ENCODE results near the gene ACP5. TPM values are rescaled to one million over a fixed set of nuclear protein-coding genes. Genes with fewer than 3 reads are reported as not detected.

Gene ACP5
- polyA plus RNA-seq, 1 experiment, result 3.0 TPM

DNA sequence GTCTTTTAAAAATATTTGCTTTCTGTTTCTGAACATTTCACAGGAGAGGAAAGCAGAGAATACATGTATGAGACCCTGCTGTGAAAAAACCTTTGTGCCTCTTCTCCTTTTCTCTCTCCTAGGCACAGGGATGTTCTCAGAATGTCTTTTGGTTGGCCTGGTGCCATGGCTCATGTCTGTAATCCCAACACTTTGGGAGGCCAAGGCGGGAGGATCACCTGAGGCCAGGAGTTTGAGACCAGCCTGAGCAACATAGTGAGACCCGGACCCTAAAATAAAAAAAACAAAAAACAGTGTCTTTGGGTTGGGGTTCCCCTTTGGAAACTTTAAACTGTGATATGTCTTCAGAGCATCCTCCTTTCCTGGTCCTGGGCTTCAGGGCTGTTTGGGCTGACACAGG is 21.3 kb upstream of the ACP5 start:
- TF ChIP-seq, protein P1, sequence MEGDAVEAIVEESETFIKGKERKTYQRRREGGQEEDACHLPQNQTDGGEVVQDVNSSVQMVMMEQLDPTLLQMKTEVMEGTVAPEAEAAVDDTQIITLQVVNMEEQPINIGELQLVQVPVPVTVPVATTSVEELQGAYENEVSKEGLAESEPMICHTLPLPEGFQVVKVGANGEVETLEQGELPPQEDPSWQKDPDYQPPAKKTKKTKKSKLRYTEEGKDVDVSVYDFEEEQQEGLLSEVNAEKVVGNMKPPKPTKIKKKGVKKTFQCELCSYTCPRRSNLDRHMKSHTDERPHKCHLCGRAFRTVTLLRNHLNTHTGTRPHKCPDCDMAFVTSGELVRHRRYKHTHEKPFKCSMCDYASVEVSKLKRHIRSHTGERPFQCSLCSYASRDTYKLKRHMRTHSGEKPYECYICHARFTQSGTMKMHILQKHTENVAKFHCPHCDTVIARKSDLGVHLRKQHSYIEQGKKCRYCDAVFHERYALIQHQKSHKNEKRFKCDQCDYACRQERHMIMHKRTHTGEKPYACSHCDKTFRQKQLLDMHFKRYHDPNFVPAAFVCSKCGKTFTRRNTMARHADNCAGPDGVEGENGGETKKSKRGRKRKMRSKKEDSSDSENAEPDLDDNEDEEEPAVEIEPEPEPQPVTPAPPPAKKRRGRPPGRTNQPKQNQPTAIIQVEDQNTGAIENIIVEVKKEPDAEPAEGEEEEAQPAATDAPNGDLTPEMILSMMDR (IDR thresholded peaks at IDR 0.05; ENCODE audit: low read depth, low read length), result no peak
- no peaks in the 10 kb centered on the region; the same call in 1 of the 2 replicates for H3K9me3 ChIP-seq (ENCODE audit: control insufficient read depth, insufficient read depth, low read length)
- H3K27me3 ChIP-seq (ENCODE audit: control insufficient read depth, insufficient read depth, low read length), result no peaks in the 10 kb centered on the region
- POLR2A ChIA-PET, result no interaction called here
- no peak overlapping the region for H3K27ac ChIP-seq (ENCODE audit: low read depth, low read length)
- CTCF ChIA-PET, result interaction anchor here (0.5 kb wide), 1 partner anchor 40 kb away, joined by 3 read pairs; no protein-coding TSS in a partner anchor
- DNase-seq (ENCODE audit: low read depth, low spot score), result no peak
- H3K4me3 ChIP-seq (ENCODE audit: low read depth, low read length), result peak overlapping the region; percentile 87

DNA sequence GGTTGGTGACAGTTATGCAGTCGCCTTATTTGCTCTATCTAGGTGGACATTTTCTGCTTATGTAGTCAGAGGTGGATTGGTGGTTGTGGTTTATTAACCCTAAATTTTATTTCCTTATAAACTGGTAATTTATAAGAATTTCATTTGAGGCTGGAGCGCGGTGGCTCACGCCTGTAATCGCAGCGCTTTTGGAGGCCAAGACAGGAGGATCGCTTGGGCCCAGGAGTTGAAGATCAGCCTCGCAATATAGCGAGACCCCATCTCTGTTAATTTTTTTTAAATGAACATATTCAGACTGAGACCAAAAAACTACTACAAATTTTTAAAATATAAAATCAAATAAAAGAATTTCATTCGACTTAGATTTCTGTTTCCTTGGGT is 20.6 kb upstream of the ACP5 start:
- TF ChIP-seq, protein P1 (IDR thresholded peaks at IDR 0.05; ENCODE audit: low read depth, low read length), result no peak
- no peaks in the 10 kb centered on the region; the same call in 1 of the 2 replicates for H3K9me3 ChIP-seq (ENCODE audit: control insufficient read depth, insufficient read depth, low read length)
- no peaks in the 10 kb centered on the region for H3K27me3 ChIP-seq (ENCODE audit: control insufficient read depth, insufficient read depth, low read length)
- POLR2A ChIA-PET, result no interaction called here
- no peak for DNase-seq (ENCODE audit: low read depth, low spot score)
- CTCF ChIA-PET, result interaction anchor here (0.6 to 1.4 kb wide), 2 partner anchors 10 to 171 kb away, joined by 3 to 4 read pairs; no protein-coding TSS in a partner anchor
- H3K4me3 ChIP-seq (ENCODE audit: low read depth, low read length), result peak overlapping the region; percentile 87
- H3K27ac ChIP-seq (ENCODE audit: low read depth, low read length), result peak overlapping the region; percentile 88

DNA sequence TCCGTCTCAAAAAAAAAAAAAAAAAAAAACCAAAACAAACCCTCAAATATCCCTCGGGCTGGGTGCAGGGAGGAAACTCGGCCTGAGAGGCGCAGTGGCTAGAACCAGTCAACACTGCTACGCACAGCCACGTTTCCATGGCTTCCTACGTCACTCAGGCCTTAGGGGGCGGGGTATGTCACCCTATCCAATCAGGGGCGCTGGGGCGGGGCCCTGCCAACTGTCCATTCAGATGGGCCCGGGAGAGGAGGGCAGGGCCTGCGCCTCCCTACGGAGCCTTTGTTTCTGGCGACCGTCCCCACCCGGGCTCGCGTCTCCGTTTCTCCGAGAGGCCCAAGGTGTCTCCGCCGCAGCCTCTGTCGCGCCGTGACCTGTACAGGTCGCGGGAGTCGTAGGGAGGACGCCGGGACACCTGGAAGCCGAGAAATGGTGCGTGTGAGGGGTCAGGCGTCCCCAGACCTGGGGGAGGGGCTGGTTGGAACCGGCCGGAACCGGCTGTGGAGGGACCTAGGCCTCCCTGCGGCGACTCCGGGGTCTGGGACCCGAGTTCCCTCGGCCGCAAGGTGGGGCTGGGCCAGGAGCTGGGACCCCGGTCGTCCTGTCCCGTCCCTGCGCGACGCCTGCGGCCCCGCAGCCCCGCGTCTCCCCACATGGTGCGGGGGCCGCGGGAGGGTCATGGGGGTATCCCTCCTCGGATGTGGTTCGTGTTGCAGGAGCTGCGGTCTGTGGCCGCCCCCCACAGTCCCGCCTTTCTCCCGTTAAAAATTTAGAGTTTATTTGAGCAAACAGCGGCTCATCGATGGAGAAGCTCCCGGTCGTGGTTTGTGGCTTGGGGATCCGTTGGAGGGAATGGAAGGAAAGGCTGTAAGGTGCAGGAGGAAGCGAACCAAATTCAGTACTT is 20.0 kb upstream of the ACP5 start, which contains the start of gene ZNF627:
ZNF627 (plus strand) TSS at position 282 of the 901 bp plus-strand sequence; CDS start at position 427, 145 bp downstream.
- H3K4me3 ChIP-seq (ENCODE audit: low read depth, low read length), result peak within 1 kb of the TSS; percentile 87
- TF ChIP-seq, protein P1 (IDR thresholded peaks at IDR 0.05; ENCODE audit: low read depth, low read length), result 0 out of 2 replicates have a peak, but pooled peaks have one; percentile 11
- no peaks in the 10 kb centered on the region; the same call in 1 of the 2 replicates for H3K9me3 ChIP-seq (ENCODE audit: control insufficient read depth, insufficient read depth, low read length)
- no peaks in the 10 kb centered on the region for H3K27me3 ChIP-seq (ENCODE audit: control insufficient read depth, insufficient read depth, low read length)
- CTCF ChIA-PET, result interaction anchor here (0.6 to 1.4 kb wide), 4 partner anchors 9 to 172 kb away, joined by 3 to 5 read pairs (median 4); no protein-coding TSS in a partner anchor
- H3K27ac ChIP-seq (ENCODE audit: low read depth, low read length), result peak within 1 kb of the TSS; percentile 88
- POLR2A ChIA-PET, result interaction anchor here (0.7 kb wide), 4 partner anchors 46 to 666 kb away, joined by 4 to 16 read pairs (median 8); no protein-coding TSS in a partner anchor
- DNase-seq (ENCODE audit: low read depth, low spot score), result peak; percentile 90

DNA sequence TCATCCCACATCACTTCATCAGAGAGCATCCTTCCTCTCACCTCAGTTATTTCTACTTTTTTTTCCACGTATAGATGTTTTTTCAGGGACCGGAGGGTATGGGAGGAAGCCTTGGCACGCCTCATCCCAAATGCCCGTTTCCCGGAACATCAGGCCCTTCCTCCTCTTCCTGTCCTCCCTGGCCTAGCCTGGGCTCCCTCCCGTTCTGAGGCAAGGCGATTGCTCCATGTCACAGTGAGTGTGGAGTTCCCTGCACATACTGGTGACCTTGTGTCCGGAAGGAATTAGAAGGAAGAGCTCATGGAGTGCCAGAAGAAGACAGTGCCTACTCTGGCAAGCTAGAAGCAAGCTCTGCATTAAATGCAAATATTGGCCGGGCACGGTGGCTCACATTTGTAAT is 18.7 kb upstream of the ACP5 start:
- no peak for DNase-seq (ENCODE audit: low read depth, low spot score)
- CTCF ChIA-PET, result interaction anchor here (1.0 kb wide), 1 partner anchor 1180 kb away, joined by 3 read pairs; no protein-coding TSS in a partner anchor
- Histone ChIP-seq H3K4me3 (ENCODE audit: low read depth, low read length) (no peak overlapping the region), H3K27ac (ENCODE audit: low read depth, low read length) (no peak overlapping the region), H3K9me3 (ENCODE audit: control insufficient read depth, insufficient read depth, low read length) (no peaks in the 10 kb centered on the region; the same call in 1 of the 2 replicates), H3K27me3 (ENCODE audit: control insufficient read depth, insufficient read depth, low read length) (no peaks in the 10 kb centered on the region)
- POLR2A ChIA-PET, result no interaction called here
- TF ChIP-seq, protein P1 (IDR thresholded peaks at IDR 0.05; ENCODE audit: low read depth, low read length), result no peak
